GM21529 (cell line): Measurements from ENCODE around the gene TRAF3IP3.

Experiments
- ATAC-seq: cut with Tn5 transposase; IDR thresholded peaks from one replicate; pipeline ENCODE4 v1.9.1; 2021; ENCODE audit not compliant: unreplicated experiment

TRAF3IP3 gene

DNA sequence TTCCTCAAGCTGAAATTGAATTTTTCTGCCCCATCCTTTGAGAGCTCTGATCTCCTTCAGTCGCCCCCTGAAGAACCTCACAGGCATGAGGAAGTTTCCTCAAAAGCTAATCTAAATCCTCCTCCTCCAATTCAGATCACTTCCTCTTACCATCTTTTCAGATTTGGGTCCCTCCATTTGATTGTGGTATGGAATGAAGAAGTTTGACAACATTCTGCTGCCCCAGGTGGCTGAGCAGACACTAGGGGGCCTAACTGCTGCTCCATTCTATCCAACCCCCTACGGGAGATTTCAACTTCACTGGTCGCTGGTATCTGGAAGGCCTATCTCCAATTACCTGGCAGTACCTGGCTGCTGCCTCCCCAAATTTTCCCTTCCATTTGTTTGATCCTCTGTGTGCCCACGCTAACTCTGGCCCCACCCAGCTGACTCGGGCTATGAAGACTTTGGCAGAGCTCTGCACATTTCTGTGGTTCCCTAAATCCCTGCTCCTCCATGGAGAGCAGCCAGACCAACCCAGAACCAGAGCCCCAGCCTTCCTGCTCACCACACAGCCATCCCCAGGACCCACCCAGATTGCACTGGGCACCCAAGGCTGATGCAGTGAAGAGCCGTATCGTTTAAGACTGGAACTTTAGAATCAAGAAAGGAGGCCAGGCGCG is 42.3 kb downstream of the TRAF3IP3 start:
- ATAC-seq: no peak

DNA sequence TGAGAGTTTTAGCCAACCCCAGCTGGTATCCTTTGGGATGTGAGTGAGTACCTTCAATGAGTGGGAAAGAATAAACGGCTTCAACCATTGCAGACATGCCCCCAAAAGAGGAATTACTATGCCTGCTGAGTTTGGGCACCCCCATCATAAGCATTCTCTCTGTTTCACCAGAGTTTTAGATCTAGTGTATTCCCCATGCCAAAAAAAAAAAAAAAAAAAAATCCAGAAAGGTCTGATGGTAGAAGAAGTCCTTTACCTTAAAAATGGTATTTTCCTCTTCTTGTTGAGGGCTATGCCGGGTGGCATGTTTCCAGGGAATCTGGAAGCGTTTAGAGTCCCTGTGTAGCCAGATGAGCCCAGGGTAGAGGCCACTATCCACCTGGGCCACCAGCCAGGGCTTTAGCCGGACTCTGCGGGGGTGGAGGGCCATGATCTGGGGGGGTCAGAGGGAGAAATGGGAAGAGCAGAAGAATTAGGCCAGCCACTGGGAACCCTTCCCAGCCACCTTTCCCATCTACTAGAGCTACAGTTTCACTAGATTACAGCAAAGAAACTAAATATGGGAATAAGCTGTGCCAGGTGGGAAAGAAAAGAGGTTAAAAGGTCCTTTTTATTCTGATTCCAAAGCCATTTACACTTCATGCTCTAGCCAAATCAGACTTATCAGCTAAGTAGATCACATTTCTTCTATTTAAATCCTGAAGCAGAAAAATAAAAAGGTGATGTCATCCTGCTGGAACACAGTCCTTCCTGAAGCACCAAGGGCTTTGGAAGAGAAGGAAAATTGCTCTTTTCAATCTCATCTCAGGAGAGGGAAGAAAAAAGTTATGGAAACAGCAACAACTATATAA is 45.4 kb downstream of the TRAF3IP3 start:
- ATAC-seq: no peak

DNA sequence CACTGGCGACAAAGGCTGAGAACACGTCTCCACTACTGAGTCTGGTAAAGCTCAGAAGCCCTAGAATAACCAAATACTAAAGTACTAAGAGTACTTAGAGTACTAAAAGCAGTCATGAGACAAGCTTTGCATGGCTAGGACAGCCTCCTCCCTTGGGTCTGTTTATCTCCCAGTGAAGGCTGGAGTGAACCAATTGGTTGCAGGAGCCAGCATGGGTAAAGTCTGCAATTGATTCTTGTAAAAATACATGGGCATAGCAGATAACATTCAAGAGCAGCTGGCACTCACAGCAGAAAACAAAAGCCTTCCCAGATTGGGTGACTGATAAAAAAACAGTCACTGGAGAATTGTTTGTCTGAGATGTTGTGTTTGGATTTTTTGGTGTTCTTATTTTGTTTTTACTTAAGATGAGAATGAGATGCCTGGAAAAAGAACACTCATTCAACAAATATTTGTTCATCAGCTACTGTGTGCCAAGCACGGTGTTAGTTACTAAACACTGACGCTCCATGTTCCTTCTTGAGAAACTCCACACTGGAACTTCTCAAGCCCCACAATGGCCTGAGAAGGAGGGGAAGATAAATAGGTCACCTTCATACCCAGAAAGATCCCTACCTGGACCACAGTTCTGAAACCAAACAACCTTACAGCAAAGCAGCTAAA is 46.4 kb downstream of the TRAF3IP3 start:
- no peak for ATAC-seq

- no peak for ATAC-seq
These were observed 46.9 kb downstream of the TRAF3IP3 start for GRCh38 chr1:209802780-209803152.

DNA sequence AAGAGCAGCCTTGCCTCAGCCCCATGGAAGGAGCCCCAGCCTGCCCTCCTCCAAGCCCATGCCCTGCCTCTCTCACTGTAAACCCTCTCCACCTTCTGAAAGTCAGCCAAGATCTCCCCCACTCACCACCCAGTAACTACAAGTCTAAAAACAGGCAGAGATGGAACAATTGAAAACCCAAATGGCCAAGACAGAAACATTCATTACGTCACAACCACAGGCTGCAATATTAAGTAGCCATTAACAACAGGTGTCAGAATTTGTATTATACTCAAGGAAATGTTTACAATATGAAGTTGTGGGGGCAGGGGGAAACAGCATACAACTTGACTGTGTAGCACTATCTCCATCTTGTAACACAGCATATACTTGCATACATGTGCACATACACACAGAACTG is 47.7 kb downstream of the TRAF3IP3 start:
- no peak for ATAC-seq

GRCh38 chr1:209805341-209805781 is 49.5 kb downstream of the TRAF3IP3 start:
- no peak for ATAC-seq

DNA sequence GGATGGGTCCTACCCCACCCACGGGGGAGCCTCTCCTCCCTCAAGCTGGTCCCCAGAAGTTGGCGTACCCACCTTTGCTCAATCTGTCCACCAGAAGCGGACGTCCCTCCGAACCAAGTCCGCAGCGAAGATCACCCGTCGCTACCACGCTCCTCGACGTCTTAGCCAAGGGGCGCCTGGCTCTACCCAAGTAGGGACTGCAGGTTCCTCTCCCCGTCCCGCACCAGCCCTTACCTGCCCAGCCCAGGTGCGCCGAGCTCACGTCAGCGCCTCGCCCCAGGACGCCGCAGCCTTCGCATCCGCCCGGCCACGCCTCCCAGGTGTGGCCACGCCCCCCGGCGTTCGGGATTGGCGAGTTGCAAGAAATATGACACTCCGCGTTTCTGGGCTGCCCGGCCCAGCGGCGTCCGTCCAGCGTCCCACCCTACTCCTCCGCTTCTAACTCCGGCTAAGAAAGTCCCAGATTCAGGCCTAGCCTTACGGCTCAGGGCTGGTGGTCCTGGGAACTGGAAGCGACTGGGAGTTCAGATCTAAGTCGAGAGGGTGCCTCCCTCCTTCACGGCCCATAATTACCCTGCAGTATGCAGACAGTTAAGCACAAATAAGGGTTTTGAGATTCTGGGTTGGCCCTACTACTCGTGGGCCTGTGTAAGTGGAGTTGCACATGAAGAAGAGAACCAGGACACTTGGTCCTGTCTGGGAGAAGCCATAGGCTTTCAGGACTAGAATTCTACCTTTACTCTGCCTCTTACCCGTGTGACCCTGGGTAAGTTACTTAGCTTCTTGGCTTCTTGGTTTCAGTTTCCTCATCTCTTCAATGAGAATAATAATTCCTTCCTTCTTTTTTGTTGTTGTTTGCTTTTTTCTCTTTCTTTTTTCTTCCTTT is 50.3 kb downstream of the TRAF3IP3 start, which contains the start of gene IRF6:
Gene IRF6 (minus strand): TSS at position 268 of the 886 bp plus-strand sequence. CDS start 4,729 bp downstream, outside the sequence.
- peak; percentile 93 for ATAC-seq

DNA sequence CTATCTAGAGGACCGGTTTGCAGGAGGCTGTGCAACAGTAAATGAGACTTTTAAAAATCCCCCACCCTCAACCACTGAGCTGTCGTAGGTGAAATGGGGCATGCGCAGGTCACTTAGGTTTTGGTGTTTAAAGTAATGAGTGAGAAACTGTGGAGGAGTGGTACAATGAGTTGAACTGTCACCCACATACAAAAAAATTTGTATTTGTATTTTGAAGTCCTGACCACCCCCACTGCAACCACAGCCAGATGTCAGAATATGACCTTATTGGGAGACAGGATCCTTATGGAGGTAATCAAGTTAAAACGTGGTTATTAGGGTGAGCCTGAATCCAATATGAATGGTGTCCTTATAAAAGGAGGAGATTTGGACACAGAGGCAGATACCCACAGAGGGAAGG is 51.7 kb downstream of the TRAF3IP3 start:
- ATAC-seq: no peak

- no peak for ATAC-seq
These were observed 52.3 kb downstream of the TRAF3IP3 start for GRCh38 chr1:209808059-209808581.

- no peak for ATAC-seq
These were observed 53.8 kb downstream of the TRAF3IP3 start for GRCh38 chr1:209809611-209810010.

DNA sequence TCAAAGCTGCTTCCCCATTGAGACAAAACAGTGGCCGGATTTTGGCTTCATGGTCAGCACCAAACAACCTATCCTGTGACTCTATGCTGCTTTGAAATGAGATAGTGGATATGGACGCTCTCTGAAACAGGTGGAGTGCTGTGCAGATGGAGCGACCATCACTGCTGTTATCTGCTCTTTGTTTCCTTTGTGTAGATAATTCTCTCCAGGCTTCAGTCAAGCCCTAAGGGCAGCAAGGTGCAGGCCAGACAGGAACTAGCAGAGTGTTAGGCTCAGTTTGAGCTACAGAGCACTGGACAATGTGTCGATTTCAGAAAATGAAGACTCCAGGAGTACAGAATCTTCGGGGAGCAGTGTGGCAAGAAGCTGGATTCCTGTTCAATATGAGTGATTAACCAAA is 54.9 kb downstream of the TRAF3IP3 start:
- ATAC-seq: no peak

- no peak for ATAC-seq
These were observed 58.0 kb downstream of the TRAF3IP3 start for GRCh38 chr1:209813902-209814301.

DNA sequence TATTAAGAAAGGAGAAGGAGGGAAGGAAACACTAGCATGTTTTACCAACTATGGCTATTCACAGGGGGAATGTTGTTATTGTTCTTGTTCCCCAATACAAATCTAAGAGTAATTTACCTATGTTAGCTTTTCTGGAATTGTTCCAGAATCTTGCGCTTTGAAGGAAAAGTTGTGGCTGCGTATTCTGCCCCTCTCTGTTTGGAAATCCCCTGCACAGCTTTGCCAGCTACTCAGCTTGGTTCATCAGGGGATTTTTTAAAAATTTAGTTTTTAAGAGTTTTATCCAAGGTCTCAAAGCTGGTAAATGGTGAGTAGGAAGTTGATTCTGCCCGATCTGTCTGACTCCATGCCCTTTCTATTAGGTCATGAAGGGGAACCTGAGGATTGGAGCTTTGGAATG is 59.6 kb downstream of the TRAF3IP3 start:
- ATAC-seq: no peak

- no peak for ATAC-seq
These were observed 60.1 kb downstream of the TRAF3IP3 start for GRCh38 chr1:209815931-209816341.

DNA sequence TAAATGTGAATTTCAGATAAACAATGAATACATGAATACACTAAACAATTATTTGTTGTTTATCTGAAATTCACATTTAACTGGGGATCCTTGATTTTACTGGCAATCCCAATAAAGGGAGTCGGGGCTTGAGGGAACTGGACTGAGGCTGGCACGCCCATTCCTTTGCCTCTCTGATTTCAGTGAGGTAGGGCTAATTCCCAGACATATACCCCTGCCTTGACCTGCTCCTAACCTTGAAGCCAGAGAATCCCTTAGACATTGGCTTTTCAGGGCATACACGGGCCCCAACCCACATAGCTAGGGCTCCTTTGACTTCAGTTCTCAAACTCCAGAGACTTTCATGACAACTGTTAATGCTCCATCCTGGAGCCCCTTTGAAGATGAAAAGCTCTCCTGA is 61.1 kb downstream of the TRAF3IP3 start:
- ATAC-seq: no peak

- ATAC-seq: no peak
These were observed 61.8 kb downstream of the TRAF3IP3 start for GRCh38 chr1:209817691-209818090.

GRCh38 chr1:209819058-209819457 is 63.2 kb downstream of the TRAF3IP3 start:
- ATAC-seq: no peak

DNA sequence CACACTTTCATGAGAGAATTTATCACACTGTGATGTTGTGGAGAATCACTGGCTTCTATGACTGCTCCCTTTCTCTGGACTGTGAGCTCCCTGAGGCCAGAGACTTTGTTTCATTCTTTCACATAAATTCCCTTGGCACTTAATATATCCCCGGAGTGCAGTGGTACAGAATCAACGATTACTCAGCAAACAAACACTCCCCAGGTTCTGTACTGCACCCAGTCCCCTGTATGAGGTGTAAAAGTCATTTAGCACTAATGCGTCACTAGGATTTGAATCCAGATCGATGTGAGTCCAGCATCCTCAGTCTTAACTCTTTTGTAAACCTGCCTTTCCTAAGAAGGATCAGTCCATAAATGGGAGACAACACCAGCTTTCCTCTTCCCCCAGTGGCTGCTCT is 65.1 kb downstream of the TRAF3IP3 start:
- ATAC-seq: no peak

DNA sequence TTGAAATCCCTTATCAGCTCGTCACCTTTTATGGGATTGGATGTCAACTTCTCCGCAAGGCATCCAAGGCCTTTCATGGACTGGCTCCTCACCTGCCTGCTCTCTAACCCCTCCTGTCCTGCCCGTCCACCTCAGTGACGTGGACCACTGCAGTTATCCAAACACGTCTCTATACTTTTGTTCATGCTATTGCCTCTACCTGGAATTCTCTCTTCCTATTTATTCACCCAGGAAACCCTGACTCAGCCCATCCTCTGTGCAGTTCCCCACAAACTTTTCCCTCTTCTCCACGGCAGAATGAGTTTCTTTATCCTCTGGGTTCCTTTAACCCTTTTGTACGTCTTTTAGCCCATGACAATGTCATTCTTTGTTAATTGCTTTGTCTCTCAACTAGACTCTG is 66.9 kb downstream of the TRAF3IP3 start:
- ATAC-seq: no peak
